Activated naive CD4-positive, alpha-beta T cell treated with anti-CD3 and anti-CD28 coated beads, Interleukin-2, amount 50 U/mL, for 72 hours (primary cell): Measurements from ENCODE around the gene STX12. TPM values are rescaled to one million over a fixed set of nuclear protein-coding genes. Genes with fewer than 3 reads are reported as not detected.
"Not testable (repeated sequence)": the region's sequence is repeated elsewhere in the genome, so short reads cannot be mapped to it uniquely, and the experiment has no call there.

Experiments
- ATAC-seq, 2 donors: fragments of 150-1000 bp; cut with Tn5 transposase; 2 replicates each; pipeline ENCODE4 v1.10.0; 2021; ENCODE audit warnings: mild to moderate bottlenecking in 2 of 2, moderate library complexity in 2 of 2
- DNase-seq, 2 donors: peaks; one replicate each; pipeline ENCODE4 v3.0.0; 2021 to 2022; ENCODE audit warnings: low spot score in 2 of 2
- H3K27ac Mint-ChIP-seq, 2 donors: one replicate each; pipeline ENCODE4 v1.8.0; 2022; ENCODE audit warnings: mild to moderate bottlenecking in 2 of 2, mixed read lengths in 2 of 2
- H3K36me3 Mint-ChIP-seq, 2 donors: one replicate each; pipeline ENCODE4 v1.8.0; 2022; ENCODE audit warnings: mixed read lengths in 2 of 2
- H3K9me3 Mint-ChIP-seq, 2 donors: one replicate each; pipeline ENCODE4 v1.8.0; 2022; ENCODE audit warnings: mixed read lengths in 2 of 2
- total RNA-seq, 2 donors: library from RNA; stranded (reverse); gene quantifications; one replicate each; pipeline ENCODE4 v1.2.3, GENCODE V29; 2022

The STX12 gene
- total RNA-seq, 2 donors from 2014 or later: 35.2 to 41.0 TPM

GRCh38 chr1:27770293-27770830 is 2.7 kb upstream of the STX12 start:
- no peaks in the 10 kb centered on the region for H3K9me3 Mint-ChIP-seq
- H3K36me3 Mint-ChIP-seq: peaks cover 5 to 7% of the 10 kb centered on the region in 2 donors
- no peak for ATAC-seq
- no peak for DNase-seq
- H3K27ac Mint-ChIP-seq: no peak overlapping the region

DNA sequence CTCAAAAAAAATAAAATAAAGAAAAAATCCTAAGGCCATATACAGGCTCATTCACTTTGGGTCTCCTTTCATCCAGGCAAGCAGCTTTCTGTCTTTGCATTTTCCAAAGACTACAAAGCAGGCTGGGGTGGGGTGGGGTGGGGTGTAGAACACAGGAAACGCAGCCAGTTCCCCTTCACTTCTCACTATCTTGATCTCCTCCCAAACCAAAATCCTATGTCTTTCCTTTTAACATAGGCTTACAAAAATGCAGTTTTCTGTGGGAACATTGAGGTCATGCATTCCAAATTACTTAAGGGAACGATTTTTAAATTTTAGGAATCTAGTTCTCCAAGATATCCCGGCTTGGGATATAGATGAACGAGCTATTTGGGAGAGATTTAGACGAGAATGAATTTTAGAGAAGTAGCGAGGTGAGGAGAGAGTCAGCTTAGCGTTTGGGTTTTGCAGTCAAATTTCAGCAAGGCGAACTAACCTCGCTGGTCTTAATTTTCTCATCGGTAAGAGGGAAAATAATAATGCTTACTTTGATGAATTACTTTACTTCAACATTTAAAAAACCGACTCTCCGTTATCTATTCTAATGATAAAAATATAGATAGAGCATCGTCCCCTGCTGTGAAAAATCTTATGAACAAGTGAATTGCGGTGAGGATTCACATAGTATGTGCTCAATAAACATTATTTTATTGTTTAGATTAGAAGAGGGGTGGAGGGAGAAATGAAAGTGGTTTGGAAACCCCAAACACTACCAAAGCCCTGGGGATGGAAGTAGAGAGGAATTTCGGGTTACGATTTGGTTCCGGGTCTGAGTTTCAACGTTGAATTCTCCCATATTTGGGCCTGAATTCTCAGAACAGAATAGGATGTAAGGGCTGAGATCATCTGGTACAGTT is 735 bp upstream of the STX12 start:
- no peaks in the 10 kb centered on the region for H3K9me3 Mint-ChIP-seq
- no peak for ATAC-seq
- peak overlapping the region; percentile 94 to 98 for H3K27ac Mint-ChIP-seq
- DNase-seq: no peak
- peaks cover 5 to 13% of the 10 kb centered on the region in 2 donors for H3K36me3 Mint-ChIP-seq

GRCh38 chr1:27773826-27774445 is 917 bp downstream of the STX12 start:
- H3K27ac Mint-ChIP-seq: peak overlapping the region; percentile 94 to 99
- DNase-seq (peak in 1 of 2 donors; percentile 4), ATAC-seq (no peak)
- peaks cover 5 to 13% of the 10 kb centered on the region in 2 donors for H3K36me3 Mint-ChIP-seq
- no peaks in the 10 kb centered on the region for H3K9me3 Mint-ChIP-seq

GRCh38 chr1:27774654-27775053 is 1.6 kb downstream of the STX12 start:
- DNase-seq (no peak), ATAC-seq (no peak)
- H3K9me3 Mint-ChIP-seq: no peaks in the 10 kb centered on the region
- peaks cover 5 to 13% of the 10 kb centered on the region in 2 donors for H3K36me3 Mint-ChIP-seq
- H3K27ac Mint-ChIP-seq: no peak overlapping the region

DNA sequence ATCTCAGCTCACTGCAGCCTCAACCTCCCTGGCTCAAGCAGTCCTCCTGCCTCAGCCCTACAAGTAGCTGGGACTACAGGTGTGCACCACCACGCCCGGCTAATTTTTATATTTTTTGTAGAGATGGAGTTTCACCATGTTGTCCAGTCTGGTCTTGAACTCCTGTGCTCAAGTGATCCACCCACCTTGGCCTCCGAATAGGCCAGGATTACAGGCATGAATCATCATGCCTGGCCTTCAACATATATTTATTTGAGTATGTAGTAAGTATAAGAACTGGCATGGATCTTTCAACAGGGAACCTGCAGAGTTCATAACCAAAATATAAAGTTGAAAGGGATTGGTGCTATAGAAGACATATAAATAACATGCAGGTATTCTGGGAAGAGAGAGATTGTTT is 2.3 kb downstream of the STX12 start:
- not testable (repeated sequence) for H3K9me3 Mint-ChIP-seq, DNase-seq, ATAC-seq
- H3K27ac Mint-ChIP-seq: peak overlapping the region in 1 of 2 donors; percentile 16
- peaks cover 5 to 13% of the 10 kb centered on the region in 2 donors for H3K36me3 Mint-ChIP-seq

GRCh38 chr1:27776276-27776675 is 3.3 kb downstream of the STX12 start:
- H3K27ac Mint-ChIP-seq, ATAC-seq, H3K9me3 Mint-ChIP-seq, DNase-seq: not testable (repeated sequence)
- peaks cover 5 to 13% of the 10 kb centered on the region in 2 donors for H3K36me3 Mint-ChIP-seq

DNA sequence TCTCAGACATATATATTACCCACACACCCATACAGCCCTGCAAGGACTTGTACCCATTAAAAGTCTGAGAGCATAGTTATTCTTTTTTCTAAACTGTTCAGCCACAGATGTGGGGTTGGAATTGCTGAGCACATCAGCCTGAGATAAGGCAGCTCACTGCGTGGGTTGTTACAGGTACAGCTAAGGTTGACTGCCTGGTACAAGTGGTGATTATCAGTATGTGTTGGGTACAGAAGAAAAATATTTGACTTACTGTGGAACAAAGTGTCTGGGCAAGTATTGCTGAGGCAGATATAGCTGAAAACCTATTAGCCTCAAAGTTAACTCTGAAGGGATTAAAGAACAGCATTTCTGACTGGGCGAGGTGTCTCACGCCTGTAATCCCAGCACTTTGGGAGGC is 5.0 kb downstream of the STX12 start:
- H3K36me3 Mint-ChIP-seq: peaks cover 5 to 13% of the 10 kb centered on the region in 2 donors
- no peak for ATAC-seq
- DNase-seq: no peak

GRCh38 chr1:27779122-27779521 is 6.1 kb downstream of the STX12 start:
- Mint-ChIP-seq H3K36me3 (peaks cover 0 to 7% of the 10 kb centered on the region in 2 donors), H3K27ac (no peak overlapping the region), H3K9me3 (no peaks in the 10 kb centered on the region)
- DNase-seq (no peak), ATAC-seq (no peak)

More for the DNA sequence above, 5.0 kb downstream of the STX12 start:
- H3K27ac Mint-ChIP-seq: no peak overlapping the region
- H3K9me3 Mint-ChIP-seq: no peaks in the 10 kb centered on the region

GRCh38 chr1:27782950-27783349 is 9.9 kb downstream of the STX12 start:
- DNase-seq (no peak), ATAC-seq (no peak)
- Mint-ChIP-seq H3K9me3 (no peaks in the 10 kb centered on the region), H3K27ac (no peak overlapping the region), H3K36me3 (no peaks in the 10 kb centered on the region)

GRCh38 chr1:27784700-27785099 is 11.7 kb downstream of the STX12 start:
- ATAC-seq: no peak
- Mint-ChIP-seq H3K27ac (no peak overlapping the region), H3K9me3 (no peaks in the 10 kb centered on the region), H3K36me3 (peaks cover 1 to 8% of the 10 kb centered on the region in 2 donors)
- no peak for DNase-seq

GRCh38 chr1:27785781-27786455 is 12.9 kb downstream of the STX12 start:
- H3K9me3 Mint-ChIP-seq: no peaks in the 10 kb centered on the region
- H3K27ac Mint-ChIP-seq: no peak overlapping the region
- ATAC-seq (no peak), DNase-seq (no peak)
- peaks cover 8 to 16% of the 10 kb centered on the region in 2 donors for H3K36me3 Mint-ChIP-seq

GRCh38 chr1:27787895-27788294 is 14.9 kb downstream of the STX12 start:
- H3K9me3 Mint-ChIP-seq: no peaks in the 10 kb centered on the region
- DNase-seq: no peak
- ATAC-seq: no peak
- peaks cover 8 to 20% of the 10 kb centered on the region in 2 donors for H3K36me3 Mint-ChIP-seq
- no peak overlapping the region for H3K27ac Mint-ChIP-seq

GRCh38 chr1:27789540-27790041 is 16.6 kb downstream of the STX12 start:
- H3K9me3 Mint-ChIP-seq: no peaks in the 10 kb centered on the region
- ATAC-seq (no peak), DNase-seq (no peak)
- H3K36me3 Mint-ChIP-seq: peaks cover 8 to 25% of the 10 kb centered on the region in 2 donors
- H3K27ac Mint-ChIP-seq: no peak overlapping the region

DNA sequence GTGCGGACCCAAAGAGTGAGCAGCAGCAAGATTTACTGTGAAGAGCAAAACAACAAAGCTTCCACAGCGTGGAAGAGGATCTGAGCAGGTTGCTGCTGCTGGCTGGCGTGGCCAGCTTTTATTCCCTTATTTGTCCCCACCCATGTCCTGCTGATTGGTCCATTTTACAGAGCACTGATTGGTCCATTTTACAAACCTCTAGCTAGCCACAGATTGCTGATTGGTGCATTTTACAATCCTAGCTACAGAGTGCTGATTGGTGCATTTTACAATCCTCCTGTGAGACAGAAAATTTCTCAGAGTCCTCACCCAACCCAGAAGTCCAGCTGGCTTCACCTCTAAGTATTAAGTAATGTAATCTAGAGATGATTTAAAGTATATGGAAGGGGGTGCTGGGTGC is 17.3 kb downstream of the STX12 start:
- peaks cover 8 to 25% of the 10 kb centered on the region in 2 donors for H3K36me3 Mint-ChIP-seq
- not testable (repeated sequence) for DNase-seq, ATAC-seq, H3K27ac Mint-ChIP-seq, H3K9me3 Mint-ChIP-seq

DNA sequence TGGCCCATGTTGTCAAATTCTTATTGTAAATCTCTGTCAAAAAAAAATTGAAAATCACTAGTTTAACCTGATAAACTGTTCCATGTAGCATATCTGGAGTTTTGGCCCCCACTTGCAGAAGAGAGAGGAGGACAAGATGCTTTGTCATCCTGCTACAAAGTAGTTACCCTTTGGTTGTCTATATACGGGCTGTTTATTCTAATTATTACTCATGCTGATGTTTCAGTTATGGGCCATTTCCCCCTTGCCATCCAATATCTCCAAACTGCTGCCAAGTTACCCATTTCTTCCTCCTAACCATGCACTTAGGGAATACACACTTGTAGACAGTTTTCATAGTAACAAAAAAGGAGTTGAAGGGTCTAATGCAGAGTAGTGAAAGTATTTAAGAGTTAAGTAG is 22.6 kb downstream of the STX12 start:
- peak overlapping the region in 1 of 2 donors; percentile 25 for H3K27ac Mint-ChIP-seq
- no peak for ATAC-seq
- peaks cover 6 to 22% of the 10 kb centered on the region in 2 donors for H3K36me3 Mint-ChIP-seq
- DNase-seq: no peak
- no peaks in the 10 kb centered on the region for H3K9me3 Mint-ChIP-seq

GRCh38 chr1:27804791-27805190 is 31.8 kb downstream of the STX12 start:
- no peak for DNase-seq
- H3K36me3 Mint-ChIP-seq: peaks cover 4 to 20% of the 10 kb centered on the region in 2 donors
- H3K27ac Mint-ChIP-seq: no peak overlapping the region
- H3K9me3 Mint-ChIP-seq: no peaks in the 10 kb centered on the region
- peak in 1 of 2 donors; percentile 81 for ATAC-seq
